ENCODE results near the gene ONECUT3. TPM values are rescaled to one million over a fixed set of nuclear protein-coding genes. Genes with fewer than 3 reads are reported as not detected.

Gene ONECUT3
- total RNA-seq, 2 experiments from 2014 or later: not detected

DNA sequence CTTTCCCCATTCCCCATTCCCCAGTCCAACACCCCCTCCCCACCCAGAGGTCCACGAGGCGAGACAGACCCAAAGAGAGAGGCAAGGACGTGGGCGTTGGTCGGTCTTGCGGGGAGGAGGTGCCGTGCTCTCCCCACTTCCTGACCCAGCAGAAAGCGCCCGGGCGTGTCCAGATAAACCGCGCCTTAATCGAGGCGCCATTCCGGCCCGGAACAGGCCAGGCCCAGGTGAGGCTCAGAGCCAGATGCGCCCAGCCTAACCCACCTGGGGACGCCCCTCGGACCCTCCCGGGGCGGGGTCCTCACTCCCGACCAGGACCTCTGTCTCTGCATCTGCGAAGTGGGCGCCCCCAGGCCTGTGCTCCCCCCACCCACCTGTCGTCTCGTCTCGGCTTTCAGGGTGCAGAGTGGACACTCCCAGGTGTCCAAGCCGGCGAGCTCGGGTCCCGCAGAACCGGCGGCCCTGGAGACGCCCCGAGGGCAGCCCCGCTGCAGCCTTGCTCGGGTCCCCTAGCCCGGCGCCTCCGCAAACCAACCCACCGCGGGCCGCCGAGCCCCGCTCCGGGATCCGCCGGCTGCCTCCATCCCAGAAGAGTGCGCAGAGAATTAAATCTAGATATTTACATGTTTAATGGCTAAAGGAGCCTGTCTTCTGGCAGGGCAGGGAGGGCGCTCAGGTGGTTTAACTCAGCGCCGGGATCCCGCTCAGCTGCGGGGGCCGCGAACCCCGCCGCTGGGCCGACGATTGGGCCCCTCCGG, 5.0 kb upstream of the ONECUT3 start:
- no peak for DNase-seq
- H3K27me3 Mint-ChIP-seq: peaks cover 70% of the 10 kb centered on the region
- no peaks in the 10 kb centered on the region for H3K9me3 Mint-ChIP-seq
- H3K36me3 Mint-ChIP-seq: no peaks in the 10 kb centered on the region
- H3K27ac Mint-ChIP-seq: no peak overlapping the region
- H3K4me1 Mint-ChIP-seq: peaks cover 15% of the 10 kb centered on the region
- no peak overlapping the region for H3K4me3 Mint-ChIP-seq

DNA sequence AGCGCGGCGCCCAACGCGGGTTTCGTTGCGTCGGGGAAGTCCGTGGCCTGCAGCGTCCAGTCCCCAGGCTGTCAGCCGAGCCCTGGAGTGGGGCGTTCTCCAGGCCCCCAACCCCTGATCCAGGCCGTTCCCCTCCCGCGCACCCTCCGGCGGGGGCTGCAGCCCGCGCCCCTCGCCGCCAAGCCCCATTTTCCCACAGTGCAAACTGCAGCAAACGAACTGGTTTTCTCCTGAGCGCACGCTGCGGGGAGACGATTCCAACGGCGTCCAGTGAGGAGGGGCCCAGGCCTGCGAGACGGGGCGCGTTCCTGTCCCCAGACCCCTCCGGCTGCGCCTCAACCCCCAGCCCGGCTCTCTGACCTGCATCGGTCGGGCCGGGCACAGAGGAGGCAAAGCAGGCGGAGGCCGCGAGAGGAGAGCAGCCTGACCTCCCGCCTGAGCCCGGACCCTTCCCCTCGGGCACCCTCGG, 4.4 kb upstream of the ONECUT3 start:
- Mint-ChIP-seq H3K4me3 (no peak overlapping the region), H3K9me3 (no peaks in the 10 kb centered on the region), H3K27me3 (peaks cover 68% of the 10 kb centered on the region), H3K27ac (no peak overlapping the region), H3K4me1 (peaks cover 15% of the 10 kb centered on the region), H3K36me3 (no peaks in the 10 kb centered on the region)
- no peak for DNase-seq

DNA sequence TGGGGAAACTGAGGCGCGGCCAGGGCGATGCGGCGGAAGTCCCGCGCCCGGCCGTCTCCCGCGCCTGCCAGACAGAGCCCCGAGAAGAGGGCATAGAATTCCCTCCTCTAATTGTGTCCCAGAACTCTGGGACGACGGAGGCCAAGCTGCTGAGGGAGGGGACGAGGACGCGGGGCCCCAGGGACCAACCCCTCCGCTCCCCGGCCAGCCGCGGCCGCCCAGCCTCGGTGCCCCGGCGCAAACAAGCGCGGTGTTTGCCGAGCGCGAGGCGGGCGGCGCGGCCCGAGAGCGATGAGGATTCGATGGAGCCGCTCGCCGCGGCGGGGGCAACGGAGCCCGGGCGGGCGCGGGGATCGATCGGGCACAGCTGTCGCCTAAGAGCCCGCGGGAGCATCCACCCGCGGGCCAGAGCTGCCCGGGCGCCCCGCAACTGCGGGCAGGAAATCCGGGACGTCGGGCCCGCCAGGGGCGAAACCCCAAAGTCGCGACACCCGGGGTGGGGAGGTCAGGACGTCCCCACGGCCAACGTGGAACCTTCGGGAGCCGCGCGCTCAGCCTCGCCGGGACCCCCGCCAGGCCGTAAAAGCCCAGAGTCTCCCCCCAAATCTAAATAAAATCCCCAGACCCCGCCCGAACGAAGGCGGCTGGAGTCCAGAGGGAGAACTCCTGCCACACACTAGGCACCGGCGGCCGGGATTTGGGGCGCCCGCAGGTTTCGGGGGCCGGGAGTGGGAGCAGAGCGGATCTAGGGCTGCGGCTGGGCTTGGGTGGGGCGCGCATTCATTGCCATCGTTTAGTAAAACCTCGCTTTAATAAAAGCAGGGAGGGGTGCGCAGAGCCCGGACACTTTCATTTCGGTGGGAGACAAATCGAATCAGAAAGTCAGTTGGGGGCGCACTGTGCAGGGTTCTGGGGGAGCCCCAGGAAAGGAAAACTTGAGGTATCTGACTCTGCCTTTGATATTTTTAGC, 3.6 kb upstream of the ONECUT3 start:
- Mint-ChIP-seq H3K4me3 (peak overlapping the region; percentile 7), H3K27me3 (peaks cover 66% of the 10 kb centered on the region), H3K9me3 (no peaks in the 10 kb centered on the region), H3K27ac (no peak overlapping the region), H3K36me3 (no peaks in the 10 kb centered on the region), H3K4me1 (peaks cover 15% of the 10 kb centered on the region)
- no peak for DNase-seq

DNA sequence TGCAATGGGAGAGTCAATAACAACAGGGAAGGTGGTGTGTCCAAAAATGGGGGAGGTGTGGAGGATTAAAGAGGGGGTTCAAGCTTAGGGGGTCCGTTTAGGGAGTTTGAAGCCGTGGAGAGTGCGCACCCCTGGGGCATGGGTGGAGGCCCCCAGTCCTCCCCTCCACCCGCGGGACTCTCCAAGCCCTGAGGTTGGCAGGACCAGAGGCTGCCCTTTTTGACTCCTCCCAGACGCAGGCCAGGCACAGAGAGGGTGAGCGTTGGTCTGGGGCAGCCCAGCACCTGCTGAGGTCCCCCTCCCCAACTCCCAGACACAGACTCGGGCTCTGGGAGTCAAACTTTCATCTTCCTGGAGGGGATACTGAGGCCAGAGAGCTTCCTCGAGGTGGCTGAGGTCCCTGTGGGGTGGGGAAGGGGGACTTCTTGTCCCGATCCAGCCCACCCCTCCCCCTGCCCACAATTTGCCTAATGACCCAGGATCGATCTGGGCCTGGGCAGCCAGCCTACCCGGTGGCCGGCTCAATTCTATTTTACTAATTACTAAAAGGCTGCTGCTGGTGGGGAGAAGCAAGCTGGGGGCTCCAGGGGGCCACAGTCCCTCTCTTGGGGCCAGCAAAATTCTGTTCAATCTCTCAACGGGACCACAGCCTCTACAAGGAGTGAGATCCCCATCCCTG, 2.8 kb upstream of the ONECUT3 start:
- H3K36me3 Mint-ChIP-seq: no peaks in the 10 kb centered on the region
- peaks cover 68% of the 10 kb centered on the region for H3K27me3 Mint-ChIP-seq
- no peak for DNase-seq
- H3K4me3 Mint-ChIP-seq: peak overlapping the region; percentile 7
- H3K9me3 Mint-ChIP-seq: no peaks in the 10 kb centered on the region
- H3K4me1 Mint-ChIP-seq: peaks cover 15% of the 10 kb centered on the region
- H3K27ac Mint-ChIP-seq: no peak overlapping the region

DNA sequence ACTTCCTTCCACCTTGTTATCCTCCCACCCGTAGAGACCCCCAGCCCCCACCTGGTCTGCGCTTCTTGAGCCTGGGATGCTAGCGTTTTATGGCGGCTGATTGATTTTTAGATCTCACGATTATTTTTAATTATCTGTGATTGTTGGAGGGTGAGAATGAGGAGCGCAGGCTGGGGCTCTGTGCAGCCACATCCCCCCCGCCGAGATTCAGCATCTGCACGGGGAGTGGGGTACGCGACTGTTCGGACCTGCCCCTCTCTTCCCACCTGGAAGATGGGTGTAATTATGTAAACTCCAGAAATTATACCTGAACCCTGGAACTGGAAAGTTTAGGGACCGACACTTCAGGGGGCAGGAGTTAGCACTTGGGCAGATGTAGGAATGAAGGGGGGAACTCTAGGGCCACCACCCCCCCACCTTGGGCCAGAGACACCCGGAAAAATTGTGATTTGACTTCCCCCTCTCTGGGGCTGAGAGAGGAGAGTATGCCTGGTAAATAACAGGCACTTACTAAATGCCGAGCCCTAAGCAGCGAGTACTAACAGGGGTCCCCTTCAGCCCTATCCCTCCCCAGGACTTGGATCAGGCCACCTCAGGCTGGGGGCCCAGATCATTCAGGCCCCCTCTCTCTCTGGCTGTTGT, 1.8 kb upstream of the ONECUT3 start:
- H3K4me3 Mint-ChIP-seq: no peak overlapping the region

DNA sequence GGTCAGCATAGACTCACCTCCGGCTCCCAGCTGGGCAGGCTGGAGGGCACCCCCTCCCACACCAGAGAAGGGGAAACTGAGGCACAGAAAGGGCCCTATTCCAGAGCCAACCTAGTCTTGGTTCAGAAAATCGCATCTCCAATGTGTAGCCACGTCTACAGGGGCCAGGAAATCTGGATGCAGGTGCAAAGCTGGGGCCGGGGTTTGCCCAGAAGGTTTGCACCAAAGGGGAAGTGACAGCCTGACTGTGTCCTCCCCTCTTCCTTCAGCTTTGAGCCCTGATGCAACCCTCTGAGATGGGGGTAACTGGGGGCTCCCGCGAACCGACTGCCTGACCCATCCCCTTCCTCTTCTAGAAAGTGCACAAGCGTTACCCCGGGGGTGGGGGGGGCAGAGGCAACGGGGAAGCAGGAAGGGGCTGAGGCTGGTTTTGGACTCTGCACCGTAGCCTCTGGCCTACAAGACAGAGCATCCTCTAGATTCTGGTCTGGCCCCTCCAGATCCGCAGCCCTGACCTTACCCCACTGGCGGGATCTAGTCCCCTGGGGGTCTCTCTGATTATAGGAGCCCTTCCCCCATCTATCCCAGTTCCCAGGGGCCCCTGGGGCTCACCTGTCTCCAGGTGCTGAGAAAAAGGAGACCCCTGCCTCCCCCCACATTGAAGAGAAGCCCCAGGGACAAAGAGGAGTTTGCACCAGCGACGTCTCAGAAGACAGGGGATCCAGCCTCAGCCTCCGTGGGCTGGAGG, 1.1 kb upstream of the ONECUT3 start:
- Mint-ChIP-seq H3K36me3 (no peaks in the 10 kb centered on the region), H3K9me3 (no peaks in the 10 kb centered on the region), H3K27me3 (peaks cover 71% of the 10 kb centered on the region), H3K4me3 (no peak overlapping the region), H3K27ac (no peak overlapping the region), H3K4me1 (peaks cover 14% of the 10 kb centered on the region)
- no peak for DNase-seq

More for the DNA sequence above, 1.8 kb upstream of the ONECUT3 start:
- Mint-ChIP-seq H3K27ac (no peak overlapping the region), H3K9me3 (no peaks in the 10 kb centered on the region), H3K36me3 (no peaks in the 10 kb centered on the region), H3K4me1 (peaks cover 16% of the 10 kb centered on the region), H3K27me3 (peaks cover 71% of the 10 kb centered on the region)
- DNase-seq: no peak

DNA sequence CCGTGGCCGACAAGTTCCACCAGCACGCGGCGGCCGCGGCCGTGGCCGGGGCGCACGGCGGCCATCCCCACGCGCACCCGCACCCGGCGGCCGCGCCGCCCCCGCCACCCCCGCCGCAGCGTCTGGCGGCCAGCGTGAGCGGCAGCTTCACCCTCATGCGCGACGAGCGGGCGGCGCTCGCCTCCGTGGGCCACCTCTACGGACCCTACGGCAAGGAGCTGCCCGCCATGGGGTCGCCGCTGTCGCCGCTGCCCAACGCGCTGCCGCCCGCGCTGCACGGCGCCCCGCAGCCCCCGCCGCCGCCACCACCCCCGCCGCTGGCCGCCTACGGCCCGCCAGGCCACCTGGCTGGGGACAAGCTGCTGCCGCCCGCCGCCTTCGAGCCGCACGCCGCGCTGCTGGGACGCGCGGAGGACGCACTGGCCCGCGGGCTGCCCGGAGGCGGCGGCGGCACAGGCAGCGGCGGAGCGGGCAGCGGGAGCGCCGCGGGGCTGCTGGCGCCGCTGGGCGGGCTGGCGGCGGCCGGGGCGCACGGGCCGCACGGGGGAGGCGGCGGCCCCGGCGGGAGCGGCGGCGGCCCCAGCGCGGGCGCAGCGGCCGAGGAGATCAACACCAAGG, 821 bp downstream of the ONECUT3 start:
- H3K9me3 Mint-ChIP-seq: no peaks in the 10 kb centered on the region
- H3K27me3 Mint-ChIP-seq: peaks cover 80% of the 10 kb centered on the region
- H3K36me3 Mint-ChIP-seq: no peaks in the 10 kb centered on the region
- H3K4me3 Mint-ChIP-seq: no peak overlapping the region
- no peak for DNase-seq
- no peak overlapping the region for H3K27ac Mint-ChIP-seq
- H3K4me1 Mint-ChIP-seq: peaks cover 7% of the 10 kb centered on the region

DNA sequence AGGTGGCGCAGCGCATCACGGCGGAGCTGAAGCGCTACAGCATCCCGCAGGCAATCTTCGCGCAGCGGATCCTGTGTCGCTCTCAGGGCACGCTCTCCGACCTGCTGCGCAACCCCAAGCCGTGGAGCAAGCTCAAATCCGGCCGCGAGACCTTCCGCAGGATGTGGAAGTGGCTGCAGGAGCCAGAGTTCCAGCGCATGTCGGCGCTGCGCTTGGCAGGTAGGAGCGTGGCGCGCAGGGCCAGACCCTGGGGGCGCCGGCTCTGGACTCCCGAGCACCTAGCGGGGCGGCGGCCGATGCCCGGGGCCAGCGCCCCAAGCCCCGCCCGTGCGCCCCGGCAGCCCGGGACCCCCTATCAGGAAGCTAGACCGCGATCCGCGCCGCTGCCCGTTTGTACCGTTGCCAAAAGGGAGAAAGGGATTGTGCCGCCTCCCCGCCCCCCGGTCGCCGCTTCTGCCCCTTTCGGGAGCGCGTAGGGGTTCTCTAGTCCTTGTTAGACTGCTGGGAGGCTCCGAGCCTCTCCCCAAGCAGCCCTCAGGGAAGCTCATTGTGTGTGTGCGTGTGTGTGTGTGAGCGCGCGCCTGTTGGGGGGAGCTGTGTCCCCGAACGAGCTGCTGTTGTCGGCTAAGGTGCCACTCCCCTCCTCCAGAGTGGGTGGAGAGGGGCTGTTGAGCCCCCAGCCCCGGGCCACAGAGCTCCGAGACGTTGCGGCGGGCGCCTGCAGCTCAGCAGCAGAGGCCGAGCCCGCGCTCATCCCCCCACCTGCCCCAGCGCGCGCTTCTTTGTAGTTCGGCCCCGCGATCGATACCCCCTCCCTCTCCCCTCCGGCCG, 1.5 kb downstream of the ONECUT3 start:
- Mint-ChIP-seq H3K36me3 (no peaks in the 10 kb centered on the region), H3K4me3 (no peak overlapping the region), H3K27ac (no peak overlapping the region), H3K9me3 (no peaks in the 10 kb centered on the region), H3K27me3 (peaks cover 86% of the 10 kb centered on the region), H3K4me1 (peaks cover 7% of the 10 kb centered on the region)
- peak; percentile 33 for DNase-seq

DNA sequence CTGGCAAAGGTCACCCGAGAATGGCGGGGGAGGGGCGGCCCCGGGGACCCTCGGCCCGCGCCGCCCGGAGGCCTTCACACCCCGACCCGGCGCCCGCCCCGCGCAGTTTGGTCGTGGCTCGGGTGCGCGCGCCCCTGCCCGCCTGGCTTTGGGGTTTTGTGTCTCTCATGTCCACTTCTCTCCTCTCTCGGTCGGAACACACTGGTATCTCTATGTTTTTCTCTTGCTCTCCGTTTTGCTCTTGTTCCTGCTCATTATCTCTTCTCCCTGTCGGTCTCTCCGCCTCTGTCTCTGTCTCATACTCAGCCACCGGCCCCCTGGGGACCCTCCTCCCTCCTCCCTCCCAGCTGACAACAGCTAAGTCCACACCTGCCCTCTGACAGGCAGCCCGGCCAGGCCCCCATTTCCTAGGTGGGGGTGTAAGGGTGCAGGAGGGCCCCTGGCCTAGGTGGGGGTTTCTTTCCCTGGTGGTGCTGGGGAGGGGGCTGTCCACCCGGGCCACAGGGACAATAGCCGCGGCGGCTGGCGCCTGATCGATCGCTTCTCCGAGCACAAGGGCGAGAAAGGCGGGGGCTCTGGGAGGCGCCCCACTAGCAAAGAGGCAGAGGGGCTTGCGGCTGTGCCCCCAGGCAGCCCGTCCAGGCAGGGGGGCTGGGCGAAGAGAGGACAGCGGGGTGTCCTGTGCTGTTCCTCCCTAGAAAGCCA, 2.3 kb downstream of the ONECUT3 start:
- no peak for DNase-seq
- Mint-ChIP-seq H3K27ac (no peak overlapping the region), H3K4me1 (peaks cover 3% of the 10 kb centered on the region), H3K36me3 (no peaks in the 10 kb centered on the region), H3K9me3 (no peaks in the 10 kb centered on the region), H3K27me3 (peaks cover 86% of the 10 kb centered on the region), H3K4me3 (no peak overlapping the region)

DNA sequence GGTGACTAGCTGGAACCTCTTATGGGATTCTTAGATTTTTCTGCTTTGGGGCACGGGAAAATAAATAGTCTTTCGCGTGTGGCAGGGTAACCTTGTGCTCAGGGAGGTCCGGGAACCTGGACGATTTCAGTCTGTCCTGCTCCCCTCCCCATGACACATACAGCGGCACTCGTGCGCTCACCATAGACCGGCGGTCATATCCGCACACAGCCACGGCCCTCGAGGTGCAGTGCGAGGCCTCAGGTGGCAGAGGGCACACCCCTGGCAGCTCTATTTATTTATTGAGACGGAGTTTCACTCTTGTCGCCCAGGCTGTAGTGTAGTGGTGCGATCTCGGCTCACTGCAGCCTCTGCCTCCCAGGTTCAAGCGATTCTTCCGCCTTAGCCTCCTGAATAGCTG, 3.0 kb downstream of the ONECUT3 start:
- H3K4me1 Mint-ChIP-seq: peaks cover 3% of the 10 kb centered on the region
- H3K36me3 Mint-ChIP-seq: no peaks in the 10 kb centered on the region
- no peak overlapping the region for H3K4me3 Mint-ChIP-seq
- H3K9me3 Mint-ChIP-seq: no peaks in the 10 kb centered on the region
- DNase-seq: no peak
- H3K27ac Mint-ChIP-seq: no peak overlapping the region
- H3K27me3 Mint-ChIP-seq: peaks cover 86% of the 10 kb centered on the region

DNA sequence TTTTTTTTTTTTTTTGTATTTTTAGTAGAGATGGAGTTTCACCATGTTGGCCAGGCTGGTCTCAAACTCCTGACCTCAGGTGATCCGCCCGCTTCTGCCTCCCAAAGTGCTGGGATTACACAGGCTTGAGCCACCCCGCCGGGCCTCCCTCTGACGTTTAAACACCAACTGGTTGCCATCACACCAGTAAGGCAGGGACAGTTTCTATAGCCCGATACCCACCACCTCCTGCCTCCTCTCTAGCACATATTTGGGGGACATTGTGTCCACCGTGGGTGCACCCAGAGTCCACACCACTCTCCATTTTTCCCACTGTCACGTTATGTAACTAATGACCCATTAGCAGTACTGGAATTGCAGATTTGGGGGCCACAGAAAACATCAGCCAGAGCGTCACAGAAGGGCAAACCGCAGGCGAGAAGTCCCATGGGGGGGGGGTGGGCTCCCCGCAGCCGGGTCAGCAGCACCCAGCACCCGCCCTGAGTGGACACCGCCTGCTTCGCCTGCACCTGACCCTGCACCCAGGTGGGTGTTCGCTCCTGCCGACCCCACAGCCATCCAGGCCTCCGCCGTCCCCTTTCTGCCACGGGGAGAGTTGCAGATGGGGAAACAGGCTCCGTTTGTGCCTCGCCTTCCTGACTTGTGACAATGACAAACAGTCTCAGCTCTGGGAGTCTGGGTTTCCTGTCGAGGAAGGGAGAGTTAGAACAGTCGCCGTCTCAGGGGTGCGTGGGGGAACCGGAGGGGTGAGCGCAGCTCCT, 3.6 kb downstream of the ONECUT3 start:
- H3K27ac Mint-ChIP-seq: no peak overlapping the region
- H3K9me3 Mint-ChIP-seq: no peaks in the 10 kb centered on the region
- H3K4me1 Mint-ChIP-seq: peaks cover 1% of the 10 kb centered on the region
- no peak for DNase-seq
- no peak overlapping the region for H3K4me3 Mint-ChIP-seq
- H3K36me3 Mint-ChIP-seq: no peaks in the 10 kb centered on the region
- H3K27me3 Mint-ChIP-seq: peaks cover 86% of the 10 kb centered on the region

Measured in activated naive CD8-positive, alpha-beta T cell treated with anti-CD3 and anti-CD28 coated beads for 36 hours (primary cell).